Ecto neural progenitor cell (in vitro differentiated cells): Measurements from ENCODE around the gene WWTR1.

Source experiments
- DNase-seq: peaks from one replicate; pipeline ENCODE4 v3.0.0-alpha.2; 2018; ENCODE audit warnings: low spot score

The WWTR1 gene

DNA sequence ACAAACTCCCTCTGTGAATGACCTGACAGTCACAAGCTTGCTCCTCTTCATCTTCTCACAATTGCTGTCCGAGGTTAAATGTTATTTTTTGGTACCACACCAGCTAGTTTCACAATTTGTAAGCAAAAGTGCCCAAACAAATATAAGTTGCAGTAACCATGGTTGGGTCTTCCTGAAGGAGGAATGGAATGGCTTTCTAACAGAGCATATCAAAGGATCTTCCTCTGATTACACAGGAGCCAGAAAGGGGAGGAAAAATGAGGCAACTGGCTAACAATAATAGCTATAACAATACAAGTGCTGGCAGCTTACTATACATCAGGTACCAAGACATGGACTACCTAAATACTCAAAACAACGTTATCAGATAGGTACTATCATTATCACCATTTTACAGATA is 90.4 kb downstream of the WWTR1 start:
- DNase-seq = no peak

GRCh38 chr3:149566292-149566975 is 91.4 kb downstream of the WWTR1 start:
- DNase-seq = no peak

DNA sequence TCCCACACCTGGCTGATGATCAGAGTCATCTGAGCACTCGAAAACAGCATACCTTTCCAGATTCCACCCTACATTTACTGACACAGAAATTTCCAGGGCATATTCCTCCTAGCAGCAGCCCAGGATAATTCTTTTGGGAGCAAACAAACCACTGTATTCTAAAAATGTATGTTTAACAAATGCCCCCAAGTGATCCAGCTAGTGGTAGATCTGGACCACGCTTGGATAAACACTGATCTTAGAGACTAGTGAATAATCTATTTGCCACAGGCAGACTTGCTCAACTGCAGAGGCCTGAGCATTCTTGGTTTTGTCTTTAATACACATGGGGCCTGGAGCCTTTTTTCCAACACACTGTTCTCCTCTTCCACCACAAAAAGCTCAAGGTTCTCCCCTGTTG is 93.7 kb downstream of the WWTR1 start:
- DNase-seq = no peak

GRCh38 chr3:149563114-149563513 is 94.7 kb downstream of the WWTR1 start:
- DNase-seq = no peak

- DNase-seq = no peak
These were observed 97.2 kb downstream of the WWTR1 start for GRCh38 chr3:149560617-149561016.

- DNase-seq = no peak
These were observed 97.8 kb downstream of the WWTR1 start for GRCh38 chr3:149560001-149560400.

DNA sequence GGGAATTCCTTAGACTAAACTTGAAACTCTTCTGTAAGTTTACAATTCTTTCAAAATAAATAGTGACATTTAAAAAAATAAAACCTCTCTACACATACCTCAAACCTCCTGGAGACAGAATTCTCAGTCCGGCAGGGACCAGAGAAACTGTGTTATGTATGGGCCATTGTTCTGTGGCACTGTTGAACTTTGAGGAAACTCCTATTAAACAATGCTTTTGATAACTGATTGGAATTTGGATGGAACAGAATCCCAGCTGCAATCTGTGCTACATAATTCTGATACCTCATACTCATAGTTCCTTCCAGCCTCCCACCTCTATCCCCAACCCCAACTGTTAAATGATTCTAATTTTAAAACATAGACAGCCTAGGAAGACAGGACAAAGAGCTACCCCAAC is 98.3 kb downstream of the WWTR1 start:
- no peak for DNase-seq

DNA sequence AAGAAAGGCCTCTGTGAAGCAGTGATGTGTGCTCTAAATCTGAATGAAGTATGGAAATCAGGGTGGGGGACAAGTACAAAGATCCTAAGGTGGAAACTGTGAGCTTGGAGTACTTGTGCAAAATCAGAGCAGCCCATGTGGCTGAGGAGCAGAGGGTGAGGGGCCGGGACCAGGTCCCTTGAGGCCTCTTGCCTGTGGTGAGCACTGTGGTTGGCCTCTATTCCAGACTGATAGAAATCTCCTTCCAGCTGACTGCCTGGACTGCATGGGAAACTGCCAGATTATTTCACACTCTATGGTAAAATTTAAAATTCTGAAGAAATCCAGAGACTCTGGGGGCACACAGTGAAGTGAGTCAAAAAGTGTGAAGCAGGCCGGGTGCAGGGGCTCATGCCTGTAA is 101.9 kb downstream of the WWTR1 start:
- DNase-seq = no peak

DNA sequence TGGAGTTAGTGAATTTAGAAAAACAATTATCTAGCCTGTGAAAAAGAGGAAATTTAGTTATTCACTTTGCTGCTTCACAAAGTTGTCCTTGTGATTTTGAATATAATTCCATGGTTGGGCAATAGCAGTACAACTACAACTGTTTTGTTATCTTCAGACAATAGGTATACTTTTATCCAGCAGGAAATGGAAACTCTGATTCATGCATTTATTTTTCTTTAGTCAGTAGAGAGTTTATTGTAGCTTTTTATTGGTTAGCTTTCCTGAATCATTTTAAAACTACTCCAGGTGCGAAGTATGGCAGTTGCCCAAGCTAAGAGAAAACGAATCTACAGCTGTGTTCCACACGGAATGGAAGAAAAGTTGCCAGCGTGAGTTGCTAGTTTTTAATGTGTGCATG is 103.0 kb downstream of the WWTR1 start:
- no peak for DNase-seq

GRCh38 chr3:149553781-149554451 is 103.9 kb downstream of the WWTR1 start:
- DNase-seq = no peak

- DNase-seq = no peak
These were observed 105.1 kb downstream of the WWTR1 start for GRCh38 chr3:149552700-149553099.

GRCh38 chr3:149551500-149551899 is 106.3 kb downstream of the WWTR1 start:
- DNase-seq = no peak

- DNase-seq = no peak
These were observed 109.2 kb downstream of the WWTR1 start for GRCh38 chr3:149548669-149549065.

GRCh38 chr3:149547954-149548668 is 109.7 kb downstream of the WWTR1 start:
- DNase-seq = no peak

GRCh38 chr3:149547413-149547812 is 110.4 kb downstream of the WWTR1 start:
- DNase-seq = no peak

GRCh38 chr3:149545049-149545448 is 112.8 kb downstream of the WWTR1 start:
- DNase-seq = no peak

- no peak for DNase-seq
These were observed 115.2 kb downstream of the WWTR1 start for GRCh38 chr3:149542375-149543312.

DNA sequence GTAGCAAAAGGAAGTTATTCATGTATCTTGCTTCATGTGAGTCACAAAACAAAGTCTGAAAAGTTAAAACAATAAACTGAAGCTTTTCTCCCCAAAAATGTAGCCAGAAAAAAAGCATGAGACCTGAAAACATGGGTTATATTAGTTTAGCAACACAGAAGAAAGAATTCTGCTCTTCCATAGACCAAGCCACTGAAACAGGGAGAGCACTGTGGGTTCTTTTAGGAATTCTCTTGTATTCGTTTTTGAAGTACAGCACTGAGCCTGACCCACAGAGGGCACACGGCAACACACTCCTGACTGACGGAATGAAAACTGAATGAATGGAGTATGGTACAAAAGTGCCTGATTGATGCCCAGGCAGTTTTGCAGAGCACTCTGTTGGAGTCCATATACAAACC is 116.7 kb downstream of the WWTR1 start:
- no peak for DNase-seq

- no peak for DNase-seq
These were observed 119.5 kb downstream of the WWTR1 start for GRCh38 chr3:149538371-149538770.

GRCh38 chr3:149536429-149536828 is 121.4 kb downstream of the WWTR1 start:
- peak; percentile 81 for DNase-seq

GRCh38 chr3:149535333-149535685 is 122.5 kb downstream of the WWTR1 start:
- no peak for DNase-seq

GRCh38 chr3:149534671-149535332 is 123.0 kb downstream of the WWTR1 start:
- DNase-seq = no peak
